HG03196 (cell line): ENCODE data around the gene KRT77.
"Not testable (repeated sequence)": the region's sequence is repeated elsewhere in the genome, so short reads cannot be mapped to it uniquely, and the experiment has no call there.

Experiments
- ATAC-seq: cut with Tn5 transposase; IDR thresholded peaks from one replicate; pipeline ENCODE4 v1.9.1; 2021; ENCODE audit not compliant: unreplicated experiment

The KRT77 gene

GRCh38 chr12:52703424-52703823 lies at the start of gene KRT77:
TSS of gene KRT77 (minus strand) at chr12:52703524. CDS start at chr12:52703434, 90 bp downstream.
- ATAC-seq = no peak

- no peak for ATAC-seq
Observed at GRCh38 chr12:52752516-52752915, 49.2 kb upstream of the KRT77 start.

GRCh38 chr12:52751795-52752194 lies 48.5 kb upstream of the KRT77 start:
- no peak for ATAC-seq

GRCh38 chr12:52750532-52750931 lies 47.2 kb upstream of the KRT77 start:
- not testable (repeated sequence) for ATAC-seq

- ATAC-seq = no peak
Observed at GRCh38 chr12:52749827-52750226, 46.5 kb upstream of the KRT77 start.

- ATAC-seq = no peak
Observed at GRCh38 chr12:52748578-52748977, 45.3 kb upstream of the KRT77 start.

GRCh38 chr12:52745554-52745953 lies 42.2 kb upstream of the KRT77 start:
- no peak for ATAC-seq

- ATAC-seq = no peak
Observed at GRCh38 chr12:52744493-52745156, 41.3 kb upstream of the KRT77 start.

- ATAC-seq = no peak
Observed at GRCh38 chr12:52742822-52743457, 39.6 kb upstream of the KRT77 start.

- ATAC-seq = no peak
Observed at GRCh38 chr12:52742196-52742580, 38.9 kb upstream of the KRT77 start.

GRCh38 chr12:52741375-52742195 lies 38.3 kb upstream of the KRT77 start:
- no peak for ATAC-seq

GRCh38 chr12:52740584-52740983 lies 37.3 kb upstream of the KRT77 start:
- ATAC-seq = no peak

GRCh38 chr12:52739963-52740362 lies 36.6 kb upstream of the KRT77 start:
- no peak for ATAC-seq

GRCh38 chr12:52735816-52736632 lies 32.7 kb upstream of the KRT77 start:
- no peak for ATAC-seq

GRCh38 chr12:52735106-52735505 lies 31.8 kb upstream of the KRT77 start:
- ATAC-seq = no peak

- ATAC-seq = no peak
Observed at GRCh38 chr12:52730793-52731192, 27.5 kb upstream of the KRT77 start.

- no peak for ATAC-seq
Observed at GRCh38 chr12:52730383-52730782, 27.1 kb upstream of the KRT77 start.

- ATAC-seq = no peak
Observed at GRCh38 chr12:52729147-52729546, 25.8 kb upstream of the KRT77 start.

- no peak for ATAC-seq
Observed at GRCh38 chr12:52728374-52728773, 25.1 kb upstream of the KRT77 start.

- ATAC-seq = no peak
Observed at GRCh38 chr12:52727037-52727436, 23.7 kb upstream of the KRT77 start.

GRCh38 chr12:52726451-52726850 lies 23.1 kb upstream of the KRT77 start:
- ATAC-seq = no peak
